Natural killer cell (primary cell): ENCODE measurements around the gene DAD1. TPM values are rescaled to one million over a fixed set of nuclear protein-coding genes. Genes with fewer than 3 reads are reported as not detected.
"Not testable (repeated sequence)": the region's sequence is repeated elsewhere in the genome, so short reads cannot be mapped to it uniquely, and the experiment has no call there.

ENCODE experiments used
- ATAC-seq, 3 donors: fragments of 150-1000 bp in 2 of 3; fragments of 200-7000 bp in 1 of 3; cut with Tn5 transposase; 1 replicate in 1 of 3; 2 replicates in 2 of 3; pipeline ENCODE4 v1.10.0; 2021; ENCODE audit warnings: mild to moderate bottlenecking in 2 of 3, moderate library complexity in 2 of 3
- DNase-seq, 2 donors: peaks; one replicate each; pipeline versions ENCODE4 v3.0.0 to v3.0.0-alpha.2; 2013 to 2021; ENCODE audit warnings: mixed read lengths in 1 of 2
- H3K27ac ChIP-seq: one replicate; pipeline ENCODE4 v1.5.1; 2013; ENCODE audit warnings: mild to moderate bottlenecking, low read length
- H3K27me3 ChIP-seq: one replicate; pipeline ENCODE4 v1.6.1; 2013; ENCODE audit warnings: low read length; ENCODE audit not compliant: control insufficient read depth, insufficient read depth
- H3K36me3 ChIP-seq: one replicate; pipeline ENCODE4 v1.6.1; 2013; ENCODE audit warnings: low read length; ENCODE audit not compliant: control insufficient read depth, insufficient read depth
- H3K4me1 ChIP-seq: one replicate; pipeline ENCODE4 v1.6.1; 2013; ENCODE audit warnings: low read length; ENCODE audit not compliant: control insufficient read depth, insufficient read depth
- H3K4me3 ChIP-seq: one replicate; pipeline ENCODE4 v1.5.1; 2013; ENCODE audit warnings: low read length
- H3K9me3 ChIP-seq: one replicate; pipeline ENCODE4 v1.6.1; 2013; ENCODE audit warnings: low read length; ENCODE audit not compliant: control insufficient read depth, insufficient read depth
- H3K27ac Mint-ChIP-seq, 2 donors: one replicate each; pipeline ENCODE4 v1.8.0; 2022; ENCODE audit warnings: mild to moderate bottlenecking in 2 of 2, mixed read lengths in 2 of 2, moderate library complexity in 1 of 2
- H3K27me3 Mint-ChIP-seq, 2 donors: one replicate each; pipeline ENCODE4 v1.8.0; 2022; ENCODE audit warnings: low read depth in 2 of 2, mixed read lengths in 2 of 2
- H3K36me3 Mint-ChIP-seq: one replicate; pipeline ENCODE4 v1.8.0; 2022; ENCODE audit warnings: mixed read lengths
- H3K4me1 Mint-ChIP-seq, 2 donors: one replicate each; pipeline ENCODE4 v1.8.0; 2022; ENCODE audit warnings: mixed read lengths in 2 of 2
- H3K4me3 Mint-ChIP-seq: one replicate; pipeline ENCODE4 v1.8.0; 2022; ENCODE audit warnings: mild to moderate bottlenecking, moderate library complexity, mixed read lengths
- H3K9me3 Mint-ChIP-seq, 2 donors: one replicate each; pipeline ENCODE4 v1.8.0; 2022; ENCODE audit warnings: mixed read lengths in 2 of 2
- WGBS: methylation state at CpG from one replicate; pipeline ENCODE4 v1.1.7; 2013; ENCODE audit warnings: missing lambda C conversion rate; ENCODE audit not compliant: insufficient coverage; 5-methylcytosine and 5-hydroxymethylcytosine counted together
- intact Hi-C: fragments of 100-400 bp; cut with micrococcal nuclease; formaldehyde crosslinking; loops from one replicate; pipeline ENCODE4 v1.14.2; 2022
- total RNA-seq, 4 donors: library from RNA; stranded (reverse); fragments of 120-200 nt in 1 of 4; gene quantifications; one replicate each; pipeline versions ENCODE4 v1.2.3 to v1.2.4, GENCODE V29; 2013 to 2022
- TF ChIP-seq, protein P1 (sequence below): fragments of 200-600 bp; IDR thresholded peaks from one replicate; pipeline ENCODE4 v1.8.0; 2022; ENCODE audit warnings: antibody characterized with exemption

Gene DAD1
- total RNA-seq, 3 donors from 2014 or later (not counting 1 experiment from before 2014, with no cell fraction given) = 79.5 to 97.9 (median 92.8) TPM

DNA sequence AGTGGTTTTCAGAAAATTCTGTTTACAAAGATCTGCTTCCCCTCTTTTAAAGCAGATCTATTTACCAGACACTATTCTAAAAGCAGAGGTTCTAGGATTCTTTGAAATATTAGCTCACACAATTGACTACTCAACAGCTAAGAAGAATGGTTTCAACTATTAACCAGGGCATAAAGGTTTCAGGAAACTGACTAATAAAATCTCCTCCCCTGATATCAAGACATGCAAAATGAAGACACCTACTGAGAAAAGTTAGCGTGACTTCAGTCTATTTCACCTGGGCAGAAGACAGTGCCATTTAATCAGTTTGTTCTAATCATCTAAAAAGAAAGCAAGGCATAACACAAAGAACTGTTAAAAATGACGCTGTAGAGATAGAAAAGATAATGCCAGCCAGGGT lies 22.2 kb downstream of the DAD1 start:
- Mint-ChIP-seq H3K36me3 (peaks cover 7% of the 10 kb centered on the region), H3K27ac (peak overlapping the region; percentile 98 to 100), H3K4me1 (peaks cover 84 to 85% of the 10 kb centered on the region in 2 donors), H3K4me3 (peak overlapping the region; percentile 68), H3K9me3 (no peaks in the 10 kb centered on the region), H3K27me3 (no peaks in the 10 kb centered on the region)
- TF ChIP-seq, protein P1, sequence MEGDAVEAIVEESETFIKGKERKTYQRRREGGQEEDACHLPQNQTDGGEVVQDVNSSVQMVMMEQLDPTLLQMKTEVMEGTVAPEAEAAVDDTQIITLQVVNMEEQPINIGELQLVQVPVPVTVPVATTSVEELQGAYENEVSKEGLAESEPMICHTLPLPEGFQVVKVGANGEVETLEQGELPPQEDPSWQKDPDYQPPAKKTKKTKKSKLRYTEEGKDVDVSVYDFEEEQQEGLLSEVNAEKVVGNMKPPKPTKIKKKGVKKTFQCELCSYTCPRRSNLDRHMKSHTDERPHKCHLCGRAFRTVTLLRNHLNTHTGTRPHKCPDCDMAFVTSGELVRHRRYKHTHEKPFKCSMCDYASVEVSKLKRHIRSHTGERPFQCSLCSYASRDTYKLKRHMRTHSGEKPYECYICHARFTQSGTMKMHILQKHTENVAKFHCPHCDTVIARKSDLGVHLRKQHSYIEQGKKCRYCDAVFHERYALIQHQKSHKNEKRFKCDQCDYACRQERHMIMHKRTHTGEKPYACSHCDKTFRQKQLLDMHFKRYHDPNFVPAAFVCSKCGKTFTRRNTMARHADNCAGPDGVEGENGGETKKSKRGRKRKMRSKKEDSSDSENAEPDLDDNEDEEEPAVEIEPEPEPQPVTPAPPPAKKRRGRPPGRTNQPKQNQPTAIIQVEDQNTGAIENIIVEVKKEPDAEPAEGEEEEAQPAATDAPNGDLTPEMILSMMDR = no peak
- DNase-seq = peak in 1 of 2 donors; percentile 59
- H3K4me1 ChIP-seq = peaks cover 66% of the 10 kb centered on the region
- WGBS = 12% methylated on average over 2 of the region's 2 CpGs
- H3K9me3 ChIP-seq = no peaks in the 10 kb centered on the region
- H3K36me3 ChIP-seq = peaks cover 13% of the 10 kb centered on the region
- intact Hi-C loops = loop anchor here (5.0 kb wide), 1 partner anchor 255 kb away; no protein-coding TSS in a partner anchor
- H3K4me3 ChIP-seq = no peak overlapping the region
- H3K27me3 ChIP-seq = no peaks in the 10 kb centered on the region
- no peak for ATAC-seq
- H3K27ac ChIP-seq = peak overlapping the region; percentile 82

DNA sequence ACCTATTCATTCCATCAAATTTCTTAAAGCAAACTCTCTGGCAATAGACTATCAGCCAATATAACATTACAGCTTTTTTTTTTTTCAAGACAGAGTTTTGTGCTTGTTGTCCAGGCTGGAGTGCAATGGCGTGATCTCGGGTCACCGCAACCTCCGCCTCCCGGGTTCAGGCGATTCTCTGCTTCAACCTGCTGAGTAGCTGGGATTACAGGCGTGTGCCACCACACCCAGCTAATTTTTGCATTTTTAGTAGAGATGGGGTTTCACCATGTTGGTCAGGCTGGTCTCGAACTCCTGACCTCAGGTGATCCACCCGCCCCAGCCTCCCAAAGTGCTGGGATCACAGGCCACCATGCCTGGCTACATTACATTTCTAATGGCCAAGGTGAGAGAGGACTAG lies 22.8 kb downstream of the DAD1 start:
- not testable (repeated sequence) for H3K36me3 Mint-ChIP-seq, DNase-seq
- 31% methylated on average over 8 of the region's 9 CpGs for WGBS

DNA sequence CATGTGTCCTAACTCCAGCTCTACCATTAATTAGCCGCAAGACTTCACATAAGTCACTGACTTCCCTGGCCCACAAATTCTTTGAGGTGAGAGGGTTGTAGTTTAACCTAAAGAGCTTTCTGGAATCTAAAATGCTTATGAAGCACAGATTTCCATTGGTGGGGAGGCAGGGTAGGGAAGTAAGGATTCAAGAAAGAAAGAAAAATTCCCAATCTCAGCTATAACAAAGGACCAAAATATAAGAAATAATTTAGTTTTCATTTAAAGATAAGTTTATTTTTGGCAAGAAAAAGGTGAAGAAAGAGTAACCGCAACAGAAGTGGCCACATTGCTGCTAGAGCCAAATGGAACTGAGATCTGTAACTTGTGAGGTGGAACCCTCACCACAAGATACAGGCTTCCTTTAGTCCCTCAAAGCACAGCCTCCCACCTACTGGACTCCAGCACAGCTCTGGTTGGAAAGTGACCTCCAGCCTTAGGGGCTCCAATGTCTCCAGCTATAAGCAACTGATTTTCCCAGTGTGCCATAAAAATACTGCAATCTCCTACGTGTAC lies 23.6 kb downstream of the DAD1 start:
- no peak for ATAC-seq
- intact Hi-C loops = loop anchor here (5.0 kb wide), 1 partner anchor 253 kb away; no protein-coding TSS in a partner anchor
- peaks cover 5% of the 10 kb centered on the region for H3K36me3 ChIP-seq

More for the DNA sequence above, 22.8 kb downstream of the DAD1 start:
- not testable (repeated sequence) for ATAC-seq, H3K9me3 ChIP-seq, H3K9me3 Mint-ChIP-seq, H3K27me3 Mint-ChIP-seq, H3K4me3 ChIP-seq, H3K27me3 ChIP-seq
- H3K36me3 ChIP-seq = peaks cover 12% of the 10 kb centered on the region
- peak overlapping the region; percentile 98 to 100 for H3K27ac Mint-ChIP-seq
- H3K4me1 ChIP-seq = peaks cover 72% of the 10 kb centered on the region
- peak overlapping the region; percentile 83 for H3K4me3 Mint-ChIP-seq
- peak overlapping the region; percentile 82 for H3K27ac ChIP-seq
- intact Hi-C loops = loop anchor here (5.0 kb wide), 1 partner anchor 254 kb away; no protein-coding TSS in a partner anchor
- H3K4me1 Mint-ChIP-seq = peaks cover 90 to 91% of the 10 kb centered on the region in 2 donors

DNA sequence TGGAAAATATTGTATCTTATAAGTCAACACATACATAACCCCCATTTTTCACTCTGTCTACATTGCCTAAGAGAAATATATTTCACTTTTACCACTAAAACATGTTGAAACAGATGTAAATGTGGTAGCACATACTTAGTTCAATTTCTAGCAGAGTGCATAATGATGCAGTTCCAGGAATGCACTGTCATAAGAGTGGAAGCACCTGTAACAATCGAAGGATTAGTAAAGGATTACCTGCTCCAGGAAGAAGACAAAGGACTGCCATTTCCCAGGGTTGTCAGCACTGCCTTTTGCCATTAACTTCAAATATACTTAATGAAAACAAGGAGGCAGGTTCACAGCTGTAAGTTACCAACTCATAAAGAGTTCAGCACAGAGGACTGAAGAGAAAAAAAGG lies 24.6 kb downstream of the DAD1 start:
- H3K27ac Mint-ChIP-seq = peak overlapping the region; percentile 98 to 100
- peaks cover 83% of the 10 kb centered on the region for H3K4me1 ChIP-seq
- no peak overlapping the region for H3K4me3 ChIP-seq
- peak overlapping the region; percentile 83 for H3K4me3 Mint-ChIP-seq
- H3K4me1 Mint-ChIP-seq = peaks cover 93 to 99% of the 10 kb centered on the region in 2 donors
- peak overlapping the region; percentile 82 for H3K27ac ChIP-seq
- intact Hi-C loops = loop anchor here (5.0 kb wide), 1 partner anchor 308 kb away; the partner anchor contains the start of gene LRP10
- ATAC-seq (no peak), DNase-seq (no peak)
- no peaks in the 10 kb centered on the region for H3K27me3 ChIP-seq
- 42% methylated on average over 1 of the region's 1 CpG for WGBS
- peaks cover 6% of the 10 kb centered on the region for H3K36me3 Mint-ChIP-seq
- no peaks in the 10 kb centered on the region for H3K9me3 ChIP-seq
- TF ChIP-seq, protein P1 = no peak
- H3K36me3 ChIP-seq = peaks cover 5% of the 10 kb centered on the region
- H3K9me3 Mint-ChIP-seq = no peaks in the 10 kb centered on the region
- no peaks in the 10 kb centered on the region for H3K27me3 Mint-ChIP-seq

More for the DNA sequence above, 23.6 kb downstream of the DAD1 start:
- no peaks in the 10 kb centered on the region for H3K9me3 ChIP-seq
- peaks cover 96% of the 10 kb centered on the region in 2 donors for H3K4me1 Mint-ChIP-seq
- peaks cover 78% of the 10 kb centered on the region for H3K4me1 ChIP-seq
- peak overlapping the region; percentile 98 to 100 for H3K27ac Mint-ChIP-seq
- no peaks in the 10 kb centered on the region for H3K9me3 Mint-ChIP-seq
- H3K4me3 Mint-ChIP-seq = peak overlapping the region; percentile 83
- DNase-seq = peak in 1 of 2 donors; percentile 55
- H3K27me3 ChIP-seq = no peaks in the 10 kb centered on the region
- H3K36me3 Mint-ChIP-seq = peaks cover 6% of the 10 kb centered on the region
- no peaks in the 10 kb centered on the region for H3K27me3 Mint-ChIP-seq
- H3K4me3 ChIP-seq = no peak overlapping the region
- 20% methylated on average over 2 of the region's 3 CpGs for WGBS
- TF ChIP-seq, protein P1 = no peak
- peak overlapping the region; percentile 82 for H3K27ac ChIP-seq
